ENCODE data around the gene BANK1. TPM values are rescaled to one million over a fixed set of nuclear protein-coding genes. Genes with fewer than 3 reads are reported as not detected.

BANK1 gene
- polyA plus RNA-seq, 1 experiment, result 0.40 TPM

DNA sequence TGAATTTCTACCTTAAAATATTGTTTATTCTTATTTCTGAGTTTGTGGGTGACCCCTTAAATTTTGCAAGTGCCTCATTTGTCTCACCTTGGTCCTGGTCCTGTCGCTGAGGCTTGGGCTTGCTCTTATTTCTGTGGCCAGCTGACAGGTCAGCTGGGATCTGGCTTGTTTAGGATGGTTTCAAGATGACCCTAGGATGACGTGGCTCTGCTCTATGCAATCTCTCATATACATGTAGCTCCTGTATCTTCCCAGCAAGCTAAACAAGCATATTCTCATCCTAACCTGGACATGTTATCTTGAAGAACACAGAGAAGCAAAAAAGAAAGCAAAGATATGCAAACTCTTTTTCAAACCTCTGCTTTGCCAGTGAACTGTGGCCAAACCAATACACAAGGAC lies 158.4 kb downstream of the BANK1 start:
- H3K27me3 ChIP-seq (ENCODE audit: control insufficient read depth, insufficient read depth, low read length), result no peaks in the 10 kb centered on the region
- DNase-seq (ENCODE audit: low read depth), result no peak
- no peak overlapping the region for H3K4me3 ChIP-seq (ENCODE audit: low read depth, low read length)
- CTCF ChIA-PET, result interaction anchor here (1.0 kb wide), 1 partner anchor 15 kb away, joined by 6 read pairs; no protein-coding TSS in a partner anchor
- H3K36me3 ChIP-seq (ENCODE audit: control insufficient read depth, insufficient read depth, low read length), result no peaks in the 10 kb centered on the region
- POLR2A ChIA-PET, result no interaction called here
- TF ChIP-seq, protein P1, sequence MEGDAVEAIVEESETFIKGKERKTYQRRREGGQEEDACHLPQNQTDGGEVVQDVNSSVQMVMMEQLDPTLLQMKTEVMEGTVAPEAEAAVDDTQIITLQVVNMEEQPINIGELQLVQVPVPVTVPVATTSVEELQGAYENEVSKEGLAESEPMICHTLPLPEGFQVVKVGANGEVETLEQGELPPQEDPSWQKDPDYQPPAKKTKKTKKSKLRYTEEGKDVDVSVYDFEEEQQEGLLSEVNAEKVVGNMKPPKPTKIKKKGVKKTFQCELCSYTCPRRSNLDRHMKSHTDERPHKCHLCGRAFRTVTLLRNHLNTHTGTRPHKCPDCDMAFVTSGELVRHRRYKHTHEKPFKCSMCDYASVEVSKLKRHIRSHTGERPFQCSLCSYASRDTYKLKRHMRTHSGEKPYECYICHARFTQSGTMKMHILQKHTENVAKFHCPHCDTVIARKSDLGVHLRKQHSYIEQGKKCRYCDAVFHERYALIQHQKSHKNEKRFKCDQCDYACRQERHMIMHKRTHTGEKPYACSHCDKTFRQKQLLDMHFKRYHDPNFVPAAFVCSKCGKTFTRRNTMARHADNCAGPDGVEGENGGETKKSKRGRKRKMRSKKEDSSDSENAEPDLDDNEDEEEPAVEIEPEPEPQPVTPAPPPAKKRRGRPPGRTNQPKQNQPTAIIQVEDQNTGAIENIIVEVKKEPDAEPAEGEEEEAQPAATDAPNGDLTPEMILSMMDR (IDR thresholded peaks at IDR 0.05; ENCODE audit: insufficient read depth, low read depth, low read length), result no peak

DNA sequence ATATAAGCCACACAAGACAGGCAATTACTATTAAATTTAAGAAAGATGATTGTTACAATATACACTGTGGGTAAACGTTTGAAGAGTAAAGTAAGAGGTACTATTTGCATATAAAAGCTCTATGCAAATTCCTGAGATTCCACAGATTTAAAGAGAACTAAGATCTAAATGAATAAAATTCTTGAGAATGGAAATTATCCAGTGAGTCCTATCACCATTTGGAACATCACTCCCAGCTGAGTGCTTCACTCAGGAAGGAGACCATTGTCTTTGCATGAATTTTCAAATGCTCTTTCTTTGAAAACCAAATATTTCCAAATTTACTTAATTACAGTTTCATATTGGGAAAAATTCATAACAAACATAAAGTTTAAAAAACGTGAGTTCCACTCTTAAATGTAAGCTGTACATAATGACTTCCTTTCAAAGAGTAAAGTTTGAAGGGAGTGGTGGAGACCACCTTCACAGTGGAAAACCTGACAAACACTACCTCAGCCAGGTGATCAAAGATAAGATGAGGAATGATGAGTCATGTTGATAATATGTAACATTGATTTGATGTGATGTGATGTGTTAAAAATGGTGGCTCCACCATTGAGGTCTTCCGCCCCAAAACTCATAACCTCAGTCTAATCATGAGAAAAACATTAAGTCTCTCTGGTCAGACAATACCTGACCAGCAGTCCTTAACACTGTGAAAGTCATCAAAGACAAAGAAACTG lies 159.9 kb downstream of the BANK1 start:
- DNase-seq (ENCODE audit: low read depth), result no peak
- CTCF ChIA-PET, result no interaction called here
- TF ChIP-seq, protein P1 (IDR thresholded peaks at IDR 0.05; ENCODE audit: insufficient read depth, low read depth, low read length), result no peak
- H3K4me3 ChIP-seq (ENCODE audit: low read depth, low read length), result no peak overlapping the region
- H3K36me3 ChIP-seq (ENCODE audit: control insufficient read depth, insufficient read depth, low read length), result no peaks in the 10 kb centered on the region
- POLR2A ChIA-PET, result no interaction called here
- no peaks in the 10 kb centered on the region for H3K27me3 ChIP-seq (ENCODE audit: control insufficient read depth, insufficient read depth, low read length)

DNA sequence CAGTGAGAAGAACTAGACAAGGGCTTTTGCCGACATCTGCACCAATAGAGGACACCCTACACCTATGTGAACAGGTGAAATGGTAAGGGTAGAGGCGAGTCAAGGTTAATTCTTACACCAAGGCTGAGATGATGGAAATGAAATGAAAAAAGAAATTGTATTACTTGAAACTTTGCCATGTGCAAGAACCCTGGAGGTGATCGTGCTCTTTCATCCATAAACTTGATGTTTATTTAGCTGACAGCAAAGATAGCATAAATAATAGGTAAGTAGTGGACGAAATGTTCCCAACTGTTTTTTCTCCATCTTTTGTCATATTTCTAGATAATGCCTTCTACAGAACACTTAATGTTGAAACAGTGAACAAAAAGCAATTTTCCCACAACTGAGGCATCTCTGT lies 162.5 kb downstream of the BANK1 start:
- Histone ChIP-seq H3K4me3 (ENCODE audit: low read depth, low read length) (no peak overlapping the region), H3K27me3 (ENCODE audit: control insufficient read depth, insufficient read depth, low read length) (no peaks in the 10 kb centered on the region), H3K36me3 (ENCODE audit: control insufficient read depth, insufficient read depth, low read length) (no peaks in the 10 kb centered on the region)
- DNase-seq (ENCODE audit: low read depth), result no peak
- CTCF ChIA-PET, result no interaction called here
- POLR2A ChIA-PET, result no interaction called here
- TF ChIP-seq, protein P1 (IDR thresholded peaks at IDR 0.05; ENCODE audit: insufficient read depth, low read depth, low read length), result no peak

DNA sequence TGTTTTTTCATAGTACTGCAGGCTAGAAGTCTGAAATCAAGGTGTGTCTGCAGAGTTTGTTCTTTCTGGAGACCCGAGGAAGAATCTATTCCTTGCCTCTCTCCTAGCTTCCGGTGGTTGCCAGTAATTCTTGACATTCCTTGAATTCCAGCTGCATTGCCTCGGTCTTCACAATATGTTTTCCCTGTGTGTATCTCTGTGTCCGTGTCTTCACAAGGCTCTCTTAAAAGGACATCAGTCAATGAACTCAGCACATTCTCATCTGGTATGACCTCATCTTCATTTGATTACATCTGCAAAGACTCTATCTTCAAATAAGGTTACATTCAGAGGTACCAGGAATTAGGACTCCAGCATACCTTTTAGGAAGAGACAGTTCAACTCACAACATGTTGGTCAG lies 163.4 kb downstream of the BANK1 start:
- Histone ChIP-seq H3K36me3 (ENCODE audit: control insufficient read depth, insufficient read depth, low read length) (no peaks in the 10 kb centered on the region), H3K4me3 (ENCODE audit: low read depth, low read length) (no peak overlapping the region), H3K27me3 (ENCODE audit: control insufficient read depth, insufficient read depth, low read length) (no peaks in the 10 kb centered on the region)
- TF ChIP-seq, protein P1 (IDR thresholded peaks at IDR 0.05; ENCODE audit: insufficient read depth, low read depth, low read length), result no peak
- POLR2A ChIA-PET, result no interaction called here
- CTCF ChIA-PET, result no interaction called here
- peak; percentile 34 for DNase-seq (ENCODE audit: low read depth)

DNA sequence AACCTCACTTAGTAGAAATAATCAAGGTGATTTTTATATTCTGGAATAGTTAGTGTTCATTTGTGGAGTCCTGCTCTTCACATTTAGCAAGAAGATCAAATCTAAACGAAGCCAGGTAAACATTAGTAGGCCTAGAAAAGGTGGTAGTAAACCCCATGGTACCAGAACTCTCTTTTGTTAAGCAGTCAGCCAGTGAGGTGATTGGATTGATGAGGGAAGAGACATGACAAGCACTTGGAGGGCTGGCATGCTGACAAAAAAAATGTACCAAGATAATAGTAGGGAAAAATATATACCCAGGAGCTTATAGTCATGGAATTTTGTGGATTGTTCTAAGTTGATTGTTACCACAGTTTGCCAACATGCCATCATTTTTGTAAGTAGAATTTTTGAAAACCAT lies 163.8 kb downstream of the BANK1 start:
- Histone ChIP-seq H3K27me3 (ENCODE audit: control insufficient read depth, insufficient read depth, low read length) (no peaks in the 10 kb centered on the region), H3K4me3 (ENCODE audit: low read depth, low read length) (no peak overlapping the region), H3K36me3 (ENCODE audit: control insufficient read depth, insufficient read depth, low read length) (no peaks in the 10 kb centered on the region)
- no peak for DNase-seq (ENCODE audit: low read depth)
- TF ChIP-seq, protein P1 (IDR thresholded peaks at IDR 0.05; ENCODE audit: insufficient read depth, low read depth, low read length), result no peak
- POLR2A ChIA-PET, result no interaction called here
- CTCF ChIA-PET, result no interaction called here
